ENCODE results near the gene GEMIN7.

The GEMIN7 gene
- long read RNA-seq, donor 1, partial matches to known transcripts, result 0 of 10 reads
- long read RNA-seq, donor 1, other reads (novel, unspliced or antisense), result 0 of 10 reads
- long read RNA-seq, donor 2, partial matches to known transcripts, result 0 of 4 reads
- long read RNA-seq, donor 2, other reads (novel, unspliced or antisense), result 0 of 4 reads
- long read RNA-seq, donor 3, partial matches to known transcripts, result 0 of 2 reads
- long read RNA-seq, donor 3, other reads (novel, unspliced or antisense), result 0 of 2 reads
- long read RNA-seq, donor 4, transcript GEMIN7-202 (2 exons, 716 nt), result major isoform, 5 of 10 reads
- long read RNA-seq, donor 4, partial matches to known transcripts, result 0 of 10 reads
- long read RNA-seq, donor 4, other reads (novel, unspliced or antisense), result 0 of 10 reads
- long read RNA-seq, donor 5, partial matches to known transcripts, result 0 of 8 reads
- long read RNA-seq, donor 5, other reads (novel, unspliced or antisense), result 0 of 8 reads
- long read RNA-seq, donor 6, transcript GEMIN7-201 (3 exons, 1,657 nt), result major isoform, 5 of 9 reads
- long read RNA-seq, donor 6, partial matches to known transcripts, result 0 of 9 reads
- long read RNA-seq, donor 6, other reads (novel, unspliced or antisense), result 0 of 9 reads
- long read RNA-seq, donor 7, transcript GEMIN7-203 (2 exons, 848 nt), result minor isoform, 5 of 24 reads
- long read RNA-seq, donor 7, transcript GEMIN7-201 (3 exons, 1,657 nt), result minor isoform, 6 of 24 reads
- long read RNA-seq, donor 7, transcript GEMIN7-202 (2 exons, 716 nt), result major isoform, 11 of 24 reads
- long read RNA-seq, donor 7, partial matches to known transcripts, result 0 of 24 reads
- long read RNA-seq, donor 7, other reads (novel, unspliced or antisense), result 0 of 24 reads
- long read RNA-seq, donor 8, partial matches to known transcripts, result 0 of 12 reads
- long read RNA-seq, donor 8, other reads (novel, unspliced or antisense), result 0 of 12 reads

- peak; percentile 89 for DNase-seq
Measured at GRCh38 chr19:45079063-45079910, at the start of gene GEMIN7. Gene GEMIN7 (plus strand): TSS chr19:45079260. CDS start chr19:45090115, 10,855 bp downstream.

- no peak for DNase-seq
Measured at GRCh38 chr19:45030825-45031224, 48.2 kb upstream of the GEMIN7 start.

- DNase-seq, result no peak
Measured at GRCh38 chr19:45032421-45032820, 46.6 kb upstream of the GEMIN7 start.

GRCh38 chr19:45035755-45036154 is 43.3 kb upstream of the GEMIN7 start:
- DNase-seq, result no peak

GRCh38 chr19:45037393-45038169 is 41.5 kb upstream of the GEMIN7 start:
- no peak for DNase-seq

- DNase-seq, result peak; percentile 89
Measured at GRCh38 chr19:45038931-45039893, 39.8 kb upstream of the GEMIN7 start, which contains the start of gene CLASRP. Gene CLASRP (plus strand): TSS chr19:45039045. CDS start chr19:45040213, 1,168 bp downstream.

GRCh38 chr19:45040059-45040771 is 38.8 kb upstream of the GEMIN7 start:
- DNase-seq, result no peak

- no peak for DNase-seq
Measured at GRCh38 chr19:45041125-45041524, 37.9 kb upstream of the GEMIN7 start.

- no peak for DNase-seq
Measured at GRCh38 chr19:45045671-45046353, 33.2 kb upstream of the GEMIN7 start.

GRCh38 chr19:45046355-45046754 is 32.7 kb upstream of the GEMIN7 start:
- no peak for DNase-seq

- DNase-seq, result no peak
Measured at GRCh38 chr19:45047188-45047797, 31.8 kb upstream of the GEMIN7 start.

GRCh38 chr19:45049073-45049736 is 29.9 kb upstream of the GEMIN7 start:
- no peak for DNase-seq

- no peak for DNase-seq
Measured at GRCh38 chr19:45050036-45050435, 29.0 kb upstream of the GEMIN7 start.

GRCh38 chr19:45051929-45052579 is 27.0 kb upstream of the GEMIN7 start:
- DNase-seq, result no peak

- no peak for DNase-seq
Measured at GRCh38 chr19:45056831-45057230, 22.2 kb upstream of the GEMIN7 start.

- DNase-seq, result no peak
Measured at GRCh38 chr19:45057444-45057843, 21.6 kb upstream of the GEMIN7 start.

- DNase-seq, result no peak
Measured at GRCh38 chr19:45058622-45059159, 20.4 kb upstream of the GEMIN7 start.
